ENCODE data around the gene TMEM43. TPM values are rescaled to one million over a fixed set of nuclear protein-coding genes. Genes with fewer than 3 reads are reported as not detected.
"Not testable (repeated sequence)": the region's sequence is repeated elsewhere in the genome, so short reads cannot be mapped to it uniquely, and the experiment has no call there.

The TMEM43 gene
- total and polyA plus RNA-seq, 2 of the 8 experiments (the other 6 are each of a cell fraction or from before 2014, with no cell fraction given) = 27.0 to 33.7 TPM

GRCh38 chr3:14082108-14082657, 42.7 kb upstream of the TMEM43 start (continued):
- TF ChIP-seq BACH1 (IDR thresholded peaks at IDR 0.05; ENCODE audit: low read length) = no peak
- no peak for TF ChIP-seq ZNF274 (IDR thresholded peaks at IDR 0.05; ENCODE audit: borderline replicate concordance, extremely low read depth, low read length)
- no peak for TF ChIP-seq TEAD4 (IDR thresholded peaks at IDR 0.05; ENCODE audit: low read depth, low read length)

GRCh38 chr3:14087461-14087860, 37.4 kb upstream of the TMEM43 start:
- H3K27me3 ChIP-seq (replicated peaks in 1 of 4; ENCODE audit: control insufficient read depth in 3 of 4, extremely low read depth in 1 of 4, insufficient read depth in 3 of 4, low read length in 3 of 4); H3K23ac ChIP-seq (ENCODE audit: insufficient read length); H2AK5ac ChIP-seq (ENCODE audit: low read depth, low read length); H3K27ac ChIP-seq (ENCODE audit: low read depth, low read length); H3K9ac ChIP-seq (replicated peaks in 1 of 4; ENCODE audit: extremely low read depth in 1 of 4, low read depth in 3 of 4, low read length in 3 of 4); H4K8ac ChIP-seq (ENCODE audit: extremely low read depth, insufficient read depth, low read length); H2BK20ac ChIP-seq (ENCODE audit: low read length); H2BK5ac ChIP-seq (ENCODE audit: low read depth, low read length); POLR2A ChIA-PET (ENCODE audit: partially characterized antibody); H3K36me3 ChIP-seq (ENCODE audit: control insufficient read depth in 2 of 4, insufficient read depth in 4 of 4, low read length in 3 of 4); H4K5ac ChIP-seq (ENCODE audit: insufficient read length, low read depth, low read length); H3K4me1 ChIP-seq (replicated peaks in 1 of 4; ENCODE audit: control insufficient read depth in 3 of 4, insufficient read depth in 4 of 4, low read length in 3 of 4); FAIRE-seq; H3K23me2 ChIP-seq (ENCODE audit: low read depth, low read length); H3K4ac ChIP-seq (replicated peaks; ENCODE audit: insufficient read length, low read depth, low read length); H4K91ac ChIP-seq (replicated peaks; ENCODE audit: insufficient read length, low read length); H3K4me3 ChIP-seq (ENCODE audit: extremely low read depth in 1 of 4, insufficient read depth in 2 of 4, low read depth in 3 of 4, low read length in 4 of 4); H3K14ac ChIP-seq (ENCODE audit: insufficient read length); H2BK15ac ChIP-seq (ENCODE audit: low read length); H4K20me1 ChIP-seq (replicated peaks in 1 of 2; ENCODE audit: control insufficient read depth in 1 of 2, insufficient read depth in 2 of 2, low read length in 2 of 2); DNase-seq (ENCODE audit: low read depth in 1 of 2, low spot score in 2 of 2); H3K4me2 ChIP-seq (ENCODE audit: insufficient read depth in 1 of 2, low read depth in 2 of 2, low read length in 2 of 2); H3K18ac ChIP-seq (ENCODE audit: extremely low read depth, low read length); H2BK12ac ChIP-seq (ENCODE audit: low read depth, low read length); H2AFZ ChIP-seq (ENCODE audit: low read length); H3K79me1 ChIP-seq (ENCODE audit: low read depth, low read length); H3K79me2 ChIP-seq (ENCODE audit: control insufficient read depth in 1 of 2, insufficient read depth in 2 of 2, low read length in 2 of 2); H3K56ac ChIP-seq (replicated peaks; ENCODE audit: insufficient read length, low read depth, low read length); H2BK120ac ChIP-seq (replicated peaks; ENCODE audit: low read depth, low read length): not testable (repeated sequence)
- H3K9me3 ChIP-seq (ENCODE audit: insufficient read depth in 2 of 2, low read depth in 1 of 2, low read length in 1 of 2) = peaks cover 16 to 17% of the 10 kb centered on the region in 2 experiments; a peak in 2 of 4 replicates
- 90% methylated on average over 5 of the region's 5 CpGs; no CpG with 5 or more reads in 1 of the 2 experiments for whole genome bisulfite sequencing, 2 experiments (ENCODE audit: extremely low coverage in 1 of 2, insufficient coverage in 1 of 2, insufficient read length in 1 of 2, insufficient replicate concordance in 2 of 2, low coverage in 1 of 2, low lambda C conversion rate in 2 of 2, missing lambda C conversion rate in 1 of 2)
- CTCF ChIA-PET (ENCODE audit: partially characterized antibody) = interaction anchor here (1.4 kb wide), 1 partner anchor 191 kb away, joined by 3 read pairs; no protein-coding TSS in a partner anchor
